HuH-7 (cell line): ENCODE results near the gene SLC16A5.
"Not testable (repeated sequence)": the region's sequence is repeated elsewhere in the genome, so short reads cannot be mapped to it uniquely, and the experiment has no call there.

Experiments used
- DNase-seq: peaks from one replicate; pipeline ENCODE4 v3.0.0; 2011; ENCODE audit warnings: low spot score

SLC16A5 gene

GRCh38 chr17:75110234-75110937 is 22.6 kb downstream of the SLC16A5 start:
- no peak for DNase-seq

DNA sequence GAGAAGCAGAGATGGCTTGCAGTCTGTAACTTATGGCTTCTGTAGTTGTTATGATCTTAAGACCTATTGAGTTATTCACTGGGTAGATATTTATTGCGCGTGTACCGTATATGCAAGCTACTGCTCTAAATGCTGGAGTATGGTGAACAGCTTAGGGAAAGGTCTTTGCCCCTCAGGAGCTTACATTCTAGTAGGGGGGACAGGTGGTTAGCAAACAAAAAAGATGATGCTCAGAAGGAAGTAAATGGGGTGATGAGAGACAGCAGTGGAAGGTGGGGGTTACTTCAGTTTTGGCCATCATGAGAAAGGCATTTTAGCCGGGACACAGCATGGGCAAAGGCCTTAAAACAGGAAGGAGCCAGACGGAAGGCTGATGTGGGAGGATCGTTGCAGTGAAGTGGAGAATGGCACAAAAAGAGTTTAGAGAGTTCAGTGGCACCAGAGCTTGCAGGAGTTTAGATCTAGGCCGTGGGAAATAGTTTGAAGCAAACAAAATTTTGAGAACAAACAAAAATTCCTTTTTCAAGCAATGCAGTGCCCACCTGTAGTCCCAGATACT is 24.1 kb downstream of the SLC16A5 start:
- no peak for DNase-seq

GRCh38 chr17:75113798-75114551 is 26.2 kb downstream of the SLC16A5 start:
- DNase-seq: peak; percentile 93

DNA sequence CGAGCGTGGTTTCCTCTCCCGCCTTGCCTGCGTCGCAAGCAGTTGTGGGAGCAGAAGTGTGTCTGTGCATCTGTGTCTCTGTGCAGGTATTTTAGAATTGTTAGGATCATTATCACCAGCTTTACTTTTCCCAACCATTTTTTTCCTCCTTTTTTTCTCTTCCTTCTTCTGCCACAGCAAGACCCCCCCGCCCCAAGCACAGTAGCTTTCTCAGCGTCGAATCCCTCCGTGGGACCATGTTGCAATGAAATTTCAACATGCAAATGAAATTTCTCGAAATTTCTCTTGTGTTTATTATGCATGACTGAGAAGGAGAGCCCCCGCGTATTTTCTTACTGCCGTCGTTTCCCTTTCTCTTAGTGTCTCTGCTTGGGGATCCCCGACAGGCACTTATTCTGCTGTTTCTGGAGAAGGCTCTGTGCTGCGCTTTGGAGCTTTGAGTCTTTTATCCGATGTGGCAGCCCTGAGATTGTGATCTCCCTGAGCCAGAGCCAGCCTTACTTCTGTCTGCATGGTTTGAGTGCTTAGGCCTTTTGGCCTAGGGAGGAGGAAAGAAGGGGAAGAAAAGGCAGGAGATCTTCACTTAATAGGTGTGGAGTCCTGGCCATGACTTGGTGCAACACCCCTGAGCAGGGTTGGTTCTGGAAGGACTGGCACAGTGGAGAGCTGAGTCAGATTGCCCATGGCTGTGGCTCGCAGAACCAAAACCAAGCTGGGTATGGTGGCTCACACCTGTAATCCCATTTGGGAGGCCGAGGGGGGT is 27.0 kb downstream of the SLC16A5 start:
- DNase-seq: no peak

DNA sequence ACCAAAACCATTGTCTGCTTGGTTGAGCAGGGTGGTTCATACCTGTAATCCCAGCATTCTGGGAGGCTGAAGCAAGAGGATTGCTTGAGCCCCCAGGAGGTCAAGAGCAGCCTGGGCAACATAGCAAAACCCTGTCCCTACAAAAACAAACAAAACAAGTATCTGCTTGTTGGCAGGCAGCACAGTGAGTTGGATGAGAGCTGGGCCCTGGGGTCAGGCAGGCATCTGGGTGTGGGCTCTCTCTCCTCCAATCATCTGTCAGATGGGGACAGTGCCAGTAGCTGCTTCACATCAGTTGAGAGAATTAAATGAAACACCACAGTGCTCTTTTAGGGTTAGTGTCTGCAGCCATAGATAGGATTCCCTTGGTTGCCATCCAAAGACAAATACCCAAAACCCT is 27.8 kb downstream of the SLC16A5 start:
- no peak for DNase-seq

DNA sequence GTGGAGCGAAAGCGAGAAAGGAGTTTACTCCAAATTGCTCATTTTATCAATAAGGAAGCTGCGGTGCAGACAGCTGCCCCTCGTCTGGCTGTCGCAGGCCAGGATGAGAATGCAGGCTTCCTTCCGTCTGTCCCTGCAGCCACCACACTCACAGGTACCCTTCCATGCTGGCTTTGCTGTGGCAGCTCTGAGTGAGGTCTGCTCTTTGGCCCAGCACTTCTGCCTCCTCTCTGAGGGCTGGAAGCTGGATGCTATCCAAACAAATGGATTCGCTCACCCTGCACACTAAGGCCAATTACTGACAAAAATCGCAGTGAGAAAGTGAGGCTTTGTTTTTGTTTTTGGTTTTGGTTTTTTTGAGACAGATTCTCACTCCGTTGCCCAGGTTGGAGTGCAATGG is 29.0 kb downstream of the SLC16A5 start:
- no peak for DNase-seq

DNA sequence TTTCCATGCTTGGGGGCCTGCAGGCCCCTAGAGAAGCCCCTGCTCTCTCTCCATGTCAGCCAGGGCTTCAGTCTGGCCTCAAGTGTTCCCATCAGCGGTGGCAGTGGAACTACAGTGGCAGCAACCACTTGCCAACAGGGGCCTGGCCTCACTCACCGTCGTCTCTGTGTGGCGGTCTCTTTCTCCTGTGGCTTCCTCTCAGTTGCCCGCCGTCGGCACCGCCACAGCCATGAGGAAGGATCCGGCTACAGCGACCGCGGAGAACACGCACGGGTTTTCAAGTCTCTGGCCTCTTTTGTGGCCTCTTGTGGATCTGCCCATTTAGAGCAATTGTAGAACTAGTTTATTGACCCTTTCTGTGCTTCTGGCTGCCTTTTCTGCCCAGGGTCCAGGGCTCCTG is 30.6 kb downstream of the SLC16A5 start:
- DNase-seq: no peak

DNA sequence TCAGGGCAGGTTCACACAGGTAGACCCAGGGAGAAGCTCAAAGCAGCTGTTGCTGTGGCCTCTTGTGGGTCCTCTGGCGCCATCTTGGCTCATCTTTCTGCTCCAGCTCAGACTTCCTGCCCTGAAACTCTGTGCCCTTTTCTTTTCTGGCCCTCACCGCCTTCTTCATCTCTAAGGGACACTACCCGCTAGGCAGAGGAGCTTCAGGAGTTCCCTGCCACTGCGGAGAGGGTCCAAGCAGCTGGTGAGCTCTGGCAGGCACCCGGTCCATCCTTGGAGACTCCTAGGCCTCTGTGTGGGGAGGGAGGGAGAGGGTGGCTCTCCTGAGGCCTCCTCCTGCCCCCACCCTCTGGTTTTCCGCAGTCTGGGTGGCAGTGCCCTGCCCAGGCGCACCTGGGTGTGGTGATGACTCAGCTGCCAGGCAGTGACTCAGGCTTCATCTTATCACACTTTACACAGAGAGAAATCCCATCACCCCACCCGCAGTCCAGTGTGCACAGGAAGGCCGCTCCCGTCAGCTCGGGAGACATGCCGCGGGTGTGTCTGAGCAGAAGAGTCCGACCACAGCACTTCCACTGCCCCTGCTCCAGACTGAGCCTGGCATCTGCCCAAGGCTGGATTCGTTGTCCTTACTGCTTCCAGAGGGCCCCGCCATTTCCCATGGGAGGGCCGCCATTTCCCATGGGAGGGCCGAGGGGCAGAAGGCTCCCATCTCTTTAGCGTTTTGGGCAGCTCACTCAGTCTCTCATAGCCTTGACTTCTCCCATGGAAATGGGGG is 36.5 kb downstream of the SLC16A5 start:
- DNase-seq: peak; percentile 54

DNA sequence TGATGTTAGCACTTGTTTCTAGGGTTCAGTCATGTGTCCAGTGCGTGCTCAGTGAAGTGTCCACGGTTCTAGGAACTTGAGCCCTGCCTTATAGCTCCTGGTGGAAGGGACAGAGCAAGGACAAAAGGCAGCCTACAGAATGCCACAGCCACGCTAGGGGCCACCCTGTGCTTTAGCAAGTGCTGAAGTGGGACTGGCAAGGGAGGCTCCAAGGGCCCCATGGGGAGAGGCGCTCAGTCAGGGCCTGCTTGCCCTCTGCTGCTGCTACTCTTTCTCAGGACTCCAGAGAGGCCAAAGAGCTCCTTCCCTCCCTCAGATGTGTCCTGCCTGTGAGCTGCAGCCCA is 37.0 kb downstream of the SLC16A5 start:
- no peak for DNase-seq

GRCh38 chr17:75125984-75126383 is 38.2 kb downstream of the SLC16A5 start:
- no peak for DNase-seq

- DNase-seq: no peak
Observed at GRCh38 chr17:75126954-75127353, 39.2 kb downstream of the SLC16A5 start.

- not testable (repeated sequence) for DNase-seq
Observed at GRCh38 chr17:75127936-75128335, 40.2 kb downstream of the SLC16A5 start.

DNA sequence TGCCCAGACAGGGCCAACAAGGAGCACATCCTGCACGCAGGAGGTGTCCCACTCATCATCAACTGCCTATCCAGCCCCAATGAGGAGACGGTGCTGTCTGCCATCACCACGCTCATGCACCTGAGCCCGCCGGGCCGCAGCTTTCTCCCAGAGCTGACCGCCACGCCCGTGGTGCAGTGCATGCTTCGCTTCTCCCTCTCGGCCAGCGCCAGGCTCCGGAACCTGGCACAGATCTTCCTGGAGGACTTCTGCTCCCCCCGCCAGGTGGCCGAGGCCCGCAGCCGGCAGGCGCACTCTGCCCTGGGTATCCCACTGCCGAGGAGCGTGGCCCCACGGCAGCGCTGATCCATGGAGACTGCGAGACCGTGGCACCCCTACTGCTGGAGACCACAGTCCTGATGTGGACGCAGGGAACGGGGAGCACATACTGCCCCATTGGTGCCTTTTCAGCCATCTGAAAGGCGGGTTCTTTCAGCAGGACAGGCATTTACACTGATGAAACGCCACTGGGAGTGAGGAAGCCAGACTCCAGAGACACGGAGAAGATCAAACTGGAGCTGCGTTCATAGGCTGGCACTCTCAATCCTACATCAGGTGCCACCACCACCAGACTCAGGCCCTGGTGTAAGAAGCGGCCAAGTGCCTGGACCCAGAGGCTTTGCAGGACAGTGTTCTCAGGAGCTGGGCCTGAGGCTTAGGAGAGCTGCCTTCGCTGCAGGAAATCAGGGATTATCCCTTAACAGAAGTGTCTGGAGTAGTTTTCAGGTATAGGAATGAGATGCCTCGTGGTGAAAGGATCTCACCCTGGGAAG is 41.1 kb downstream of the SLC16A5 start:
- no peak for DNase-seq

- DNase-seq: no peak
Observed at GRCh38 chr17:75129576-75129975, 41.8 kb downstream of the SLC16A5 start.

DNA sequence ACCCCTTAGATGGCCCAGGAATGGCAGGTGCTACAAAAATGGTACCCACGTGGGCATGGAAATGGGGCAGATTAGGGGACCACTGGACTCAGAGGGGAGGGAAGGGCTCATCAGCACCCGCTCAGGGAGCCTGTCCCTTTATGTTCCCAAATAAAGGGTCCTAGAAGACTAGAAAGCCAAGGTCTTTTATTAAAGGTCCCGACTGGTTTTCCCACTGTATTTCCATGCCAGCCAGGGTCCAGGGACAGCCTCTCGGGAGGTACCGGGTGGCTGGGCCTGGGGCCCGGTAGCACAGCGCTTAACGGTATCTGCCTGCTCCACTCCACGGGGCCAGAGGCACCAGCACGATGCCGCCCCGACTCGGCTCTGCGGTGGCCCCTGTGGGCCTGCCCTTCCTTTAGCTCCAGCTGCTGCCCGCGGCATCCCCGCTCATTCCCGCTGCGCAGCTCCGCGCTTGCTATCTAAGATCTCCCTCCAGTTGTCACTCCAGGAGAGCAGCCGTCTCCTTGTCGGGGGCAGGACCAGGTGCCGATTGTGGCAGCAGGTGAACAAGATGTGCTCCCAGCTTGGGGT is 42.4 kb downstream of the SLC16A5 start:
- no peak for DNase-seq

DNA sequence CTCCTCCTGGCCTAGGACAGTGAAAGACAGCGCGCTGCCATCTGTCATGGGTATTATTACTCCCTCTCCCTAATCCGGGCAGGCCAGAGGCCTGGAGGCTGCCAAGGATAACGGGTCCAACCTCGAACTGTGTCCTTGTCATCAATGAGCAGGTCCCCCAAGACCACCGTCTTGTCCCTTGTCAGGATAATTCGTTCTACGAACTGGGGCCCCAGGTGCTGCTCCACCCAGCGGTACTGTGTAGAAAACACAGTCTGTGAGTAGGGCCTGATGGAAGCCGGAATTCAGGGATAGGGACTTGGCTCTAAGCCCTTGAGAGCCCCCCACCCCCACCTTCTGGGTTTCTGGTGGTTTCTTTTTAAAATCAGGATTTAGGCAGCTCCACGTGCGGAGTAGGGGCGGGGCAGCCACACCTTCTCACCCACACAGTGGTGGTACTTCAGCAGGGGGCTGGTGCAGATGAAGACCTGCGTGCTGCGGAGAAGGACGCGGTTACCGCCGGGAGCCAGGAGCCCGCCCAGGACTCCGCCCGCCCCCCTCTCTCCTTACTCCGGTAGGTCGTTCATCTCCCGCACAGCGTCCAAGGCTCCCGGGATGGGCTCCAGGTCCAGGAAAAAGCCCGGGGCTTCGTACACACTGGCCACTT is 43.0 kb downstream of the SLC16A5 start:
- DNase-seq: peak; percentile 84

DNA sequence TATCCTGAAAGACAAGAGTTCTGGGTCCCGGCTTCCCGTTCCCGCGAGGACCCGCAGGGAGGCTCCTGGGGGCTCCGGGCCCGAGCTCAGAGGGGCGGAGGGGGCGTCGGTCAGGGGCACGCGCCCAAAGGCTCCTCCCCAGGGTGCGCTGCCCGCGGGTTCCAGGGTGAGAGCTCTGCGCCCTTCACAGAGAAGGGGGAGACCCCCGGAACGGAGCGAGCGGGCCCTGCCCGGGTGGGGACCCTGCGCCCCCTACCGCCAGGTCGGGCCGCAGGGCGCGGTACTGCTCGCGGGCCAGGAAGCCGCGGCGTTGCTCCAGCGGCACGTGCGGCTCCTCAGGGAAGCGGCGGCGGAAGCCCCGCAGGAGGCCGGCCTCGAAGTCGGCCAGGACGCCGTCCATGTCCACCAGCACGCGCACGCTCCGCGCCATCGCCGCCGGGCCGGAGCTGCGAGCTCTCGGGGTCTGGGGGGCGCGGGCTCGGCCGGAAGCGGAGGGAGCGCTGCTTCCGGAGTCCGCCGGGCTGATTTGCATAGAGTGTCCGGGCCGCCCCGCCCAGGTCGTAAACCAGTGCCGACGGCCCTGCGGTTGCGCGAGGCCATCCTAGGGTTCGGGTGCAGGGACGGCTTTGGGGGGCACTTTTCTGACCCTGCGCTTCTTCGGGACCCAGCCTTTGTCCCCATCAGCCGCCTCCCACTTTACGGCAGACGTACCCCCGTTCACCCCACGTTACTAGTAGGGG is 43.7 kb downstream of the SLC16A5 start, which contains the start of gene NT5C:
NT5C (minus strand) TSS at position 465 of the 740 bp plus-strand sequence; CDS start at position 430, 35 bp downstream.
- DNase-seq: peak; percentile 91

DNA sequence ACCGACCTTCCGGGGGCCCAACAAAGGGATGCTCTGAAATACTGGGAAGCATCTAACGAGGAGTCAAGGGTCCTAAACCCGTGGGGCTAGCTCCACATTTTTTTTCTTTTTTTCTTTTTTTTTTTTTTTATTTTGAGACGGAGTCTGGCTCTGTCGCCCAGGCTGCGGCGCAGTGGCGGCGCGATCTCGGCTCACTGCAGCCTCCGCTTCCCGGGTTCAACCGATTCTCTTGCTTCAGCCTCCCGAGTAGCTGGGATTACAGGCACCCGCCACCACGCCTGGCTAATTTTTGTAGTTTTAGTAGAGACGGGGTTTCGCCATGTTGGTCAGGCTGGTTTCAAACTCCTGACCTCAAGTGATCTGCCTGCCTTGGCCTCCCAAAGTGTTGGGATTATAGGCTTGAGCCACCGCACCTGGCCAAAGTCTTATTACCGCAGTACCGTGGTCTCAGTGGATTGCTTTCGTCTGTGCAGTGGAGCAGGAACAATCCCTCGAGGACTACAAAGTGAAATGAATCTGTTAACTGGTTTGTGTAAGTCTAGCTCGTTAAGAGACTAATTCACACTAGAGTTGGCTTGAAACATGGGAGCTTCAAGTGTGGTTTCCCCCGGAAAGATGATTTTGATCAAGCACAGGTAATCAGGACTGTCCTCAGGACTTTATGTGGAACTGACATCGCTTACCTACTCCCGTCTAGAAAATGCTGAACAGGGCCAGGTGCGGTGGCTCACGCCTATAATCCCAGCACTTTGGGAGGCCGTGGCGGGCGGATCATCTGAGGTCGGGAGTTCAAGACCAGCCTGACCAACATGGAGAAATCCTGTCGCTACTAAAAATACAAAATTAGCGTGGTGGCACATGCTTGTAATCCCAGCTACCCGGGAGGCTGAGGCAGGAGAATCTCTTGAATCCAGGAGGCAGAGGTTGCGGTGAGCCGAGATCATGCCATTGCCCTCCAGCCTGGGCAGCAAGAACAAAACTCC is 44.6 kb downstream of the SLC16A5 start:
- not testable (repeated sequence) for DNase-seq
